Suprapubic skin (tissue), 4 donors: Measurements from ENCODE around the gene DHX30. TPM values are rescaled to one million over a fixed set of nuclear protein-coding genes. Genes with fewer than 3 reads are reported as not detected.

Experiments used
- DNase-seq, 2 donors: peaks; one replicate each; pipeline ENCODE4 v3.0.0-alpha.2; 2019; ENCODE audit warnings: low spot score in 2 of 2
- H3K27ac ChIP-seq: fragments of 200-600 bp; sonication (generic); one replicate; pipeline ENCODE4 v1.5.1; 2019
- H3K27me3 ChIP-seq: fragments of 200-600 bp; sonication (generic); one replicate; pipeline ENCODE4 v1.5.1; 2019
- H3K36me3 ChIP-seq: fragments of 200-600 bp; sonication (generic); one replicate; pipeline ENCODE4 v1.5.1; 2019
- H3K4me1 ChIP-seq: fragments of 200-600 bp; sonication (generic); one replicate; pipeline ENCODE4 v1.5.1; 2019
- H3K4me3 ChIP-seq: fragments of 200-600 bp; sonication (generic); one replicate; pipeline ENCODE4 v1.5.1; 2019; ENCODE audit warnings: mild to moderate bottlenecking
- H3K9me3 ChIP-seq: fragments of 200-600 bp; sonication (generic); one replicate; pipeline ENCODE4 v1.5.1; 2019
- CTCF ChIP-seq, 2 donors: fragments of 200-600 bp in 1 of 2; fragments of 450-650 bp in 1 of 2; sonication (generic) in 1 of 2; IDR thresholded peaks; one replicate each; pipeline ENCODE4 v1.5.1; 2016 to 2019; ENCODE audit warnings: antibody characterized with exemption in 2 of 2, mild to moderate bottlenecking in 1 of 2, moderate library complexity in 1 of 2
- EP300 ChIP-seq: sonication (generic); formaldehyde crosslinking; IDR thresholded peaks from one replicate; pipeline ENCODE4 v1.6.1; 2017; ENCODE audit warnings: antibody characterized with exemption
- POLR2A ChIP-seq, 2 donors: fragments of 450-650 bp; IDR thresholded peaks; one replicate each; pipeline ENCODE4 v1.6.1; 2017; ENCODE audit warnings: antibody characterized with exemption in 2 of 2, mild to moderate bottlenecking in 2 of 2, moderate library complexity in 2 of 2
- POLR2AphosphoS5 ChIP-seq, 3 donors: sonication (generic); formaldehyde crosslinking; IDR thresholded peaks; one replicate each; pipeline ENCODE4 v1.6.1; 2017; ENCODE audit warnings: antibody characterized with exemption in 3 of 3
- WGBS: methylation state at CpG from one replicate; pipeline ENCODE4 v1.1.5; 2018; 5-methylcytosine and 5-hydroxymethylcytosine counted together
- total RNA-seq, 4 donors: library from RNA; depleted of rRNA; stranded (reverse); fragments of >200 nt; gene quantifications; one replicate each; pipeline ENCODE4 v1.1.0, GENCODE V29; 2016

DHX30 gene
- total RNA-seq, 4 donors from 2014 or later = 56.7 to 74.1 (median 69.4) TPM

GRCh38 chr3:47772047-47772446, 30.9 kb upstream of the DHX30 start:
- Histone ChIP-seq H3K4me3 (no peak overlapping the region), H3K27ac (no peak overlapping the region), H3K27me3 (no peaks in the 10 kb centered on the region), H3K9me3 (no peaks in the 10 kb centered on the region), H3K36me3 (peaks cover 24% of the 10 kb centered on the region), H3K4me1 (no peaks in the 10 kb centered on the region)
- DNase-seq = peak in 1 of 2 donors; percentile 18
- TF ChIP-seq EP300 (no peak), POLR2AphosphoS5 (IDR thresholded peaks at IDR 0.05) (no peak), POLR2A (IDR thresholded peaks at IDR 0.05) (no peak), CTCF (IDR thresholded peaks at IDR 0.05) (no peak)
- 98% methylated on average over 8 of the region's 8 CpGs for WGBS

GRCh38 chr3:47772788-47773187, 30.1 kb upstream of the DHX30 start:
- Histone ChIP-seq H3K27me3 (no peaks in the 10 kb centered on the region), H3K36me3 (peaks cover 24% of the 10 kb centered on the region), H3K27ac (no peak overlapping the region), H3K4me1 (no peaks in the 10 kb centered on the region), H3K9me3 (no peaks in the 10 kb centered on the region), H3K4me3 (no peak overlapping the region)
- TF ChIP-seq EP300 = no peak
- no peak for TF ChIP-seq CTCF (IDR thresholded peaks at IDR 0.05)
- TF ChIP-seq POLR2A (IDR thresholded peaks at IDR 0.05) = no peak
- no peak for TF ChIP-seq POLR2AphosphoS5 (IDR thresholded peaks at IDR 0.05)
- WGBS = 84% methylated on average over 8 of the region's 8 CpGs
- DNase-seq = peak in 1 of 2 donors; percentile 22

- Histone ChIP-seq H3K27me3 (no peaks in the 10 kb centered on the region), H3K27ac (no peak overlapping the region), H3K9me3 (no peaks in the 10 kb centered on the region), H3K4me1 (peaks cover 34% of the 10 kb centered on the region), H3K36me3 (no peaks in the 10 kb centered on the region), H3K4me3 (no peak overlapping the region)
- no peak for TF ChIP-seq POLR2A (IDR thresholded peaks at IDR 0.05)
- no peak for TF ChIP-seq CTCF (IDR thresholded peaks at IDR 0.05)
- no peak for TF ChIP-seq POLR2AphosphoS5 (IDR thresholded peaks at IDR 0.05)
- TF ChIP-seq EP300 = no peak
- WGBS = 97% methylated on average over 3 of the region's 3 CpGs
- no peak for DNase-seq
Measured at GRCh38 chr3:47778746-47779145, 24.2 kb upstream of the DHX30 start.

GRCh38 chr3:47780741-47781684, 21.9 kb upstream of the DHX30 start:
- Histone ChIP-seq H3K27me3 (no peaks in the 10 kb centered on the region), H3K36me3 (no peaks in the 10 kb centered on the region), H3K4me1 (peaks cover 34% of the 10 kb centered on the region), H3K27ac (peak overlapping the region; percentile 95), H3K9me3 (no peaks in the 10 kb centered on the region), H3K4me3 (peak overlapping the region; percentile 78)
- under 1% methylated on average over 30 of the region's 54 CpGs for WGBS
- peak in 1 of 2 donors; percentile 82 for DNase-seq
- no peak for TF ChIP-seq POLR2A (IDR thresholded peaks at IDR 0.05)
- no peak for TF ChIP-seq EP300
- no peak for TF ChIP-seq POLR2AphosphoS5 (IDR thresholded peaks at IDR 0.05)
- TF ChIP-seq CTCF (IDR thresholded peaks at IDR 0.05) = no peak

- Histone ChIP-seq H3K9me3 (no peaks in the 10 kb centered on the region), H3K4me3 (peak within 1 kb of the TSS; percentile 78), H3K27ac (peak within 1 kb of the TSS; percentile 95), H3K27me3 (no peaks in the 10 kb centered on the region), H3K36me3 (no peaks in the 10 kb centered on the region), H3K4me1 (peaks cover 34% of the 10 kb centered on the region)
- 0% methylated on average over 3 of the region's 79 CpGs for WGBS
- DNase-seq = peak; percentile 98
- peak; percentile 33 to 85 for TF ChIP-seq POLR2A (IDR thresholded peaks at IDR 0.05)
- no peak for TF ChIP-seq EP300
- peak; percentile 87 to 96 (median 89) for TF ChIP-seq POLR2AphosphoS5 (IDR thresholded peaks at IDR 0.05)
- no peak for TF ChIP-seq CTCF (IDR thresholded peaks at IDR 0.05)
Measured at GRCh38 chr3:47781685-47782445, 21.1 kb upstream of the DHX30 start, which contains the start of gene SMARCC1. Gene SMARCC1 (minus strand): TSS chr3:47781893. CDS start chr3:47781797, 96 bp downstream.
